HepG2 (cell line): ENCODE measurements around the gene RAD52. TPM values are rescaled to one million over a fixed set of nuclear protein-coding genes. Genes with fewer than 3 reads are reported as not detected.

Experiments
- CBFB ChIP-seq: sonication (generic); formaldehyde crosslinking; IDR thresholded peaks from 2 replicates; pipeline ENCODE4 v1.4.0; 2020; ENCODE audit warnings: missing genetic modification reagents
- DZIP1 ChIP-seq: sonication (generic); formaldehyde crosslinking; IDR thresholded peaks from 2 replicates; pipeline ENCODE4 v1.5.0; 2020; ENCODE audit warnings: mild to moderate bottlenecking, missing genetic modification reagents
- EED ChIP-seq: sonication (generic); formaldehyde crosslinking; IDR thresholded peaks from 2 replicates; pipeline ENCODE4 v1.5.0; 2020; ENCODE audit warnings: mild to moderate bottlenecking, missing genetic modification reagents
- ETS1 ChIP-seq: sonication (generic); formaldehyde crosslinking; IDR thresholded peaks from 2 replicates; pipeline ENCODE4 v1.4.0; 2020; ENCODE audit warnings: missing genetic modification reagents
- FOXM1 ChIP-seq: sonication (generic); formaldehyde crosslinking; IDR thresholded peaks from 2 replicates; pipeline ENCODE4 v1.5.0; 2020; ENCODE audit warnings: missing genetic modification reagents
- GATAD2A ChIP-seq: IDR thresholded peaks from 2 replicates; pipeline ENCODE4 v1.6.1; 2016
- HDAC1 ChIP-seq: sonication (generic); formaldehyde crosslinking; IDR thresholded peaks from 2 replicates; pipeline ENCODE4 v1.5.1; 2020; ENCODE audit warnings: mild to moderate bottlenecking, missing genetic modification reagents
- HOXA3 ChIP-seq: sonication (generic); formaldehyde crosslinking; IDR thresholded peaks from 2 replicates; pipeline ENCODE4 v1.5.0; 2020; ENCODE audit warnings: missing genetic modification reagents
- IKZF4 ChIP-seq: sonication (generic); formaldehyde crosslinking; IDR thresholded peaks from 2 replicates; pipeline ENCODE4 v1.5.1; 2020; ENCODE audit warnings: borderline replicate concordance, mild to moderate bottlenecking, low read depth, missing genetic modification reagents; ENCODE audit errors: not compliant biosample characterization
- KDM2A ChIP-seq: sonication (generic); formaldehyde crosslinking; IDR thresholded peaks from 2 replicates; pipeline ENCODE4 v1.4.0; 2020; ENCODE audit warnings: low read depth, missing genetic modification reagents, borderline replicate concordance
- KLF12 ChIP-seq: sonication (generic); formaldehyde crosslinking; IDR thresholded peaks from 2 replicates; pipeline ENCODE4 v1.4.0; 2020; ENCODE audit warnings: missing genetic modification reagents, borderline replicate concordance
- LRRFIP1 ChIP-seq: sonication (generic); formaldehyde crosslinking; conservative IDR thresholded peaks from 2 replicates; pipeline ENCODE4 v1.4.0; 2020; ENCODE audit warnings: missing genetic modification reagents
- MTA3 ChIP-seq: sonication (generic); formaldehyde crosslinking; IDR thresholded peaks from 2 replicates; pipeline ENCODE4 v1.4.0; 2020; ENCODE audit warnings: missing genetic modification reagents
- NCOA1 ChIP-seq: sonication (generic); formaldehyde crosslinking; IDR thresholded peaks from 2 replicates; pipeline ENCODE4 v1.9.0; 2021; ENCODE audit warnings: missing genetic modification reagents
- SOX13 ChIP-seq, 3 experiments: fragments of 450-650 bp in 1 of 3; sonication (generic) in 1 of 3; formaldehyde crosslinking in 1 of 3; IDR thresholded peaks in 2 of 3; conservative IDR thresholded peaks in 1 of 3; 2 replicates each; pipeline versions ENCODE4 v1.5.0 to v1.6.1; 2016 to 2020; ENCODE audit warnings: antibody characterized with exemption in 1 of 3, mild to moderate bottlenecking in 1 of 3, missing compliant biosample characterization in 1 of 3, missing genetic modification reagents in 1 of 3, moderate library complexity in 1 of 3
- YEATS4 ChIP-seq: sonication (generic); formaldehyde crosslinking; IDR thresholded peaks from 2 replicates; pipeline ENCODE4 v1.4.0; 2020; ENCODE audit warnings: missing genetic modification reagents, borderline replicate concordance
- ZNF607 ChIP-seq: sonication (generic); formaldehyde crosslinking; IDR thresholded peaks from 2 replicates; pipeline ENCODE4 v1.5.1; 2020; ENCODE audit warnings: missing genetic modification reagents, mild to moderate bottlenecking, borderline replicate concordance
- ZNF75D ChIP-seq: sonication (generic); formaldehyde crosslinking; IDR thresholded peaks from 2 replicates; pipeline ENCODE4 v1.8.1; 2023; ENCODE audit warnings: missing genetic modification reagents, mild to moderate bottlenecking, borderline replicate concordance
- ZNF816 ChIP-seq: sonication (generic); formaldehyde crosslinking; IDR thresholded peaks from 2 replicates; pipeline ENCODE4 v1.8.0; 2022; ENCODE audit warnings: missing genetic modification reagents, mild to moderate bottlenecking, borderline replicate concordance
- ZSCAN25 ChIP-seq: sonication (generic); formaldehyde crosslinking; IDR thresholded peaks from 2 replicates; pipeline ENCODE4 v1.8.0; 2022; ENCODE audit warnings: mild to moderate bottlenecking, missing genetic modification reagents
- polyA plus RNA-seq, 8 experiments: library from polyadenylated mRNA; depleted of rRNA in 3 of 8; stranded (reverse) in 7 of 8; unstranded in 1 of 8; fragments of >200 nt; fragmentation: Illumina TruSeq in 4 of 8; extraction: Trizol in 4 of 8; gene quantifications; 2 replicates each; pipeline versions ENCODE4 v1.2.1 to v1.2.3, GENCODE V29; 2011 to 2016; ENCODE audit warnings: low read depth in 4 of 8, missing spikeins in 1 of 8, mixed read lengths in 1 of 8; ENCODE audit not compliant: insufficient read depth in 1 of 8
- total RNA-seq, 5 experiments: library from RNA; depleted of rRNA; stranded (reverse); fragments of >200 nt; fragmentation: Illumina TruSeq; extraction: Trizol; gene quantifications; 2 replicates each; pipeline ENCODE4 v1.2.3, GENCODE V29; 2016; ENCODE audit warnings: low read depth in 1 of 5

RAD52 gene
- total and polyA plus RNA-seq, 2 of the 13 experiments (the other 11 are each of a cell fraction or from before 2014, with no cell fraction given): 14.3 to 19.9 TPM

GRCh38 chr12:949453-950191 lies at the start of gene RAD52 (continued):
- TF ChIP-seq ETS1 (CRISPR knock-in tag) (no peak), EED (CRISPR knock-in tag) (no peak), IKZF4 (CRISPR knock-in tag) (no peak), ZSCAN25 (CRISPR knock-in tag) (peak; percentile 100), DZIP1 (CRISPR knock-in tag) (no peak), KLF12 (CRISPR knock-in tag) (peak; percentile 50; the same call in 1 of the 2 replicates), GATAD2A (peak; percentile 70; the same call in 1 of the 2 replicates), FOXM1 (CRISPR knock-in tag) (no peak), CBFB (CRISPR knock-in tag) (peak; percentile 71; the same call in 1 of the 2 replicates), ZNF75D (CRISPR knock-in tag) (no peak), HOXA3 (CRISPR knock-in tag) (peak; percentile 89), MTA3 (CRISPR knock-in tag) (0 out of 2 replicates have a peak, but pooled peaks have one; percentile 15), LRRFIP1 (CRISPR knock-in tag) (no peak), ZNF607 (no peak), KDM2A (CRISPR knock-in tag) (peak; percentile 91), HDAC1 (CRISPR knock-in tag) (peak; percentile 93), SOX13 (IDR thresholded peaks at IDR 0.05) (peak; percentile 10; the same call in 1 of the 2 replicates), SOX13 (CRISPR knock-in tag; conservative IDR thresholded peaks at IDR 0.05 in 1 of 2, IDR thresholded peaks at IDR 0.05 in 1 of 2) (no peak), NCOA1 (CRISPR knock-in tag) (no peak), YEATS4 (CRISPR knock-in tag) (peak; percentile 36; the same call in 1 of the 2 replicates), ZNF816 (peak; percentile 91)
